B cell (primary cell): ENCODE results near the gene LCN15. TPM values are rescaled to one million over a fixed set of nuclear protein-coding genes. Genes with fewer than 3 reads are reported as not detected.

Source experiments
- ATAC-seq: fragments of 200-7000 bp; cut with Tn5 transposase; one replicate; pipeline ENCODE4 v1.10.0; 2021; ENCODE audit warnings: low read depth, mild to moderate bottlenecking, moderate number of reproducible peaks, moderate library complexity
- CTCF ChIA-PET: fragments of 350-600 bp; sonication (Branson Sonifier 250); formaldehyde crosslinking; loops from one replicate; lab custom pipeline; 2021; ENCODE audit warnings: antibody characterized with exemption, inconsistent platforms; lab: Charles Lee
- POLR2A ChIA-PET: fragments of 350-600 bp; sonication (Branson Sonifier 250); formaldehyde crosslinking; loops from one replicate; lab custom pipeline; 2021; ENCODE audit warnings: antibody characterized with exemption; lab: Charles Lee
- DNase-seq: peaks from one replicate; pipeline ENCODE4 v3.0.0; 2013
- H2AFZ ChIP-seq: 2 replicates; pipeline ENCODE4 v1.6.1; 2012; ENCODE audit warnings: mild to moderate bottlenecking, low read depth, low read length; ENCODE audit not compliant: insufficient read depth, poor library complexity, severe bottlenecking
- H3K27ac ChIP-seq, 2 donors: 1 replicate in 1 of 2; 2 replicates in 1 of 2; pipeline ENCODE4 v1.5.1; 2012 to 2013; ENCODE audit warnings: low read length in 2 of 2, mild to moderate bottlenecking in 2 of 2, moderate library complexity in 1 of 2
- H3K27me3 ChIP-seq, 4 experiments: fragments of 200-600 bp in 1 of 4; sonication (generic) in 1 of 4; replicated peaks in 1 of 4; 1 replicate in 2 of 4; 2 replicates in 2 of 4; pipeline versions ENCODE4 v1.6.1 to v1.7.0; 2013 to 2016; ENCODE audit warnings: low read length in 3 of 4, mild to moderate bottlenecking in 2 of 4, mixed read lengths in 1 of 4, moderate library complexity in 1 of 4; ENCODE audit not compliant: insufficient read depth in 4 of 4, control insufficient read depth in 3 of 4; ENCODE audit errors: control extremely low read depth in 1 of 4
- H3K36me3 ChIP-seq, 2 experiments: replicated peaks in 1 of 2; 1 replicate in 1 of 2; 2 replicates in 1 of 2; pipeline versions ENCODE4 v1.6.1 to v1.7.1; 2013; ENCODE audit warnings: low read length in 1 of 2; ENCODE audit not compliant: insufficient read depth in 2 of 2, control insufficient read depth in 1 of 2; ENCODE audit errors: control extremely low read depth in 1 of 2, extremely low read depth in 1 of 2
- H3K4me1 ChIP-seq, 2 donors: fragments of 200-600 bp in 1 of 2; sonication (generic) in 1 of 2; 1 replicate in 1 of 2; 2 replicates in 1 of 2; pipeline versions ENCODE4 v1.5.1 to v1.6.1; 2013 to 2017; ENCODE audit warnings: low read length in 2 of 2; ENCODE audit not compliant: control insufficient read depth in 2 of 2, insufficient read depth in 2 of 2
- H3K4me2 ChIP-seq: replicated peaks from 2 replicates; pipeline ENCODE3; 2012; ENCODE audit warnings: mild to moderate bottlenecking, low read depth, low read length; ENCODE audit not compliant: poor library complexity, severe bottlenecking
- H3K4me3 ChIP-seq, 5 experiments: fragments of 200-600 bp in 1 of 5; sonication (generic) in 1 of 5; 1 replicate in 3 of 5; 2 replicates in 2 of 5; pipeline versions ENCODE4 v1.5.1 to v1.7.0; 2011 to 2016; ENCODE audit warnings: low read length in 4 of 5, mild to moderate bottlenecking in 4 of 5, low read depth in 2 of 5, control low read depth in 1 of 5, moderate library complexity in 1 of 5; ENCODE audit not compliant: insufficient read depth in 1 of 5; ENCODE audit errors: control extremely low read depth in 1 of 5, extremely low read depth in 1 of 5
- H3K79me2 ChIP-seq: fragments of 200-600 bp; sonication (generic); one replicate; pipeline ENCODE4 v1.6.0; 2016; ENCODE audit warnings: low read length; ENCODE audit not compliant: control insufficient read depth, insufficient read depth
- H3K9ac ChIP-seq: fragments of 200-600 bp; sonication (generic); 2 replicates; pipeline ENCODE4 v1.6.1; 2017; ENCODE audit warnings: mild to moderate bottlenecking, low read length, moderate library complexity
- H3K9me3 ChIP-seq, 3 donors: one replicate each; pipeline versions ENCODE4 v1.6.1 to v1.7.1; 2013; ENCODE audit warnings: low read length in 2 of 3; ENCODE audit not compliant: control insufficient read depth in 2 of 3, insufficient read depth in 1 of 3; ENCODE audit errors: control extremely low read depth in 1 of 3
- H4K20me1 ChIP-seq: 2 replicates; pipeline ENCODE4 v1.6.0; 2012; ENCODE audit warnings: mild to moderate bottlenecking, low read length; ENCODE audit not compliant: insufficient read depth, control insufficient read depth, poor library complexity, severe bottlenecking
- H3K27ac Mint-ChIP-seq: one replicate; pipeline ENCODE4 v1.8.0; 2021; ENCODE audit warnings: mixed read lengths
- H3K27me3 Mint-ChIP-seq: one replicate; pipeline ENCODE4 v1.8.0; 2021; ENCODE audit warnings: mixed read lengths
- H3K4me1 Mint-ChIP-seq: one replicate; pipeline ENCODE4 v1.8.0; 2021; ENCODE audit warnings: mixed read lengths
- H3K4me3 Mint-ChIP-seq: one replicate; pipeline ENCODE4 v1.8.0; 2021; ENCODE audit warnings: mixed read lengths
- H3K9me3 Mint-ChIP-seq: one replicate; pipeline ENCODE4 v1.8.0; 2022; ENCODE audit warnings: mixed read lengths; ENCODE audit not compliant: insufficient read depth
- CTCF ChIP-seq: fragments of 200-600 bp; IDR thresholded peaks from one replicate; pipeline ENCODE4 v1.8.0; 2022; ENCODE audit warnings: antibody characterized with exemption, mild to moderate bottlenecking
- EZH2 ChIP-seq: IDR thresholded peaks from 2 replicates; pipeline ENCODE4 v1.6.1; 2012; ENCODE audit warnings: borderline replicate concordance, low read depth, mild to moderate bottlenecking, moderate library complexity, low read length; ENCODE audit not compliant: insufficient read depth, poor library complexity, severe bottlenecking
- WGBS: methylation state at CpG from one replicate; pipeline ENCODE4 v1.1.5; 2013; ENCODE audit warnings: missing lambda C conversion rate; ENCODE audit not compliant: insufficient coverage; 5-methylcytosine and 5-hydroxymethylcytosine counted together
- intact Hi-C: fragments of 100-400 bp; cut with micrococcal nuclease; formaldehyde crosslinking; loops from one replicate; pipeline ENCODE4 v1.10.0; 2022
- polyA plus RNA-seq: library from polyadenylated mRNA; depleted of rRNA; stranded (reverse); fragments of >200 nt; gene quantifications from 2 replicates; pipeline ENCODE4 v1.2.3, GENCODE V29; 2012
- total RNA-seq, 2 donors: library from RNA; stranded (reverse); fragments of 120-200 nt in 1 of 2; gene quantifications; 1 replicate in 1 of 2; 2 replicates in 1 of 2; pipeline versions ENCODE4 v1.2.3 to v1.2.4, GENCODE V29; 2013 to 2022

Gene LCN15
- total and polyA plus RNA-seq, 2 donors (not counting 1 experiment from before 2014, with no cell fraction given), result not detected

GRCh38 chr9:136806631-136807201 is 42.4 kb upstream of the LCN15 start:
- Histone ChIP-seq H3K27ac (peak overlapping the region; percentile 84), H3K79me2 (peaks cover 39% of the 10 kb centered on the region), H3K4me3 (peak overlapping the region; percentile 2 to 97 (median 76)), H3K4me1 (peaks cover 19 to 21% of the 10 kb centered on the region in 2 donors), H3K4me2 (peak overlapping the region; percentile 86), H3K36me3 (peaks cover 0 to 6% of the 10 kb centered on the region in 2 experiments), H3K27me3 (peaks cover 0 to 4% (median 2%) of the 10 kb centered on the region in 4 experiments), H3K9ac (peak overlapping the region; percentile 72), H3K9me3 (no peaks in the 10 kb centered on the region), H4K20me1 (peaks cover 29% of the 10 kb centered on the region), H2AFZ (peak overlapping the region; percentile 93)
- ATAC-seq, result no peak
- Mint-ChIP-seq H3K4me3 (peak overlapping the region; percentile 89), H3K4me1 (peaks cover 35% of the 10 kb centered on the region), H3K9me3 (no peaks in the 10 kb centered on the region), H3K27ac (peak overlapping the region; percentile 95), H3K27me3 (no peaks in the 10 kb centered on the region)
- intact Hi-C loops, result loop anchor here (1.0 to 2.0 kb wide), 2 partner anchors 15 to 36 kb away; partner anchors contain the start of genes AJM1 and TMEM141
- POLR2A ChIA-PET, result interaction anchor here (0.5 to 1.3 kb wide), 7 partner anchors 16 to 574 kb away, joined by 3 to 5 read pairs (median 4); partner anchors contain the start of genes AJM1, CLIC3, LCN8 and PAXX
- TF ChIP-seq EZH2 (no peak), CTCF (no peak)
- 91% methylated on average over 25 of the region's 25 CpGs for WGBS
- CTCF ChIA-PET, result interaction anchor here (0.5 to 3.7 kb wide), 13 partner anchors 14 to 394 kb away, joined by 3 to 15 read pairs (median 3); partner anchors contain the start of genes AJM1, TMEM141 and TPRN
- DNase-seq, result no peak

- peak overlapping the region; percentile 95 for H3K27ac Mint-ChIP-seq
- CTCF ChIA-PET, result interaction anchor here (0.5 to 3.7 kb wide), 9 partner anchors 13 to 230 kb away, joined by 3 to 15 read pairs (median 5); partner anchors contain the start of genes AJM1 and TMEM141
- Histone ChIP-seq H4K20me1 (peaks cover 29% of the 10 kb centered on the region), H3K27ac (no peak overlapping the region), H3K36me3 (peaks cover 0 to 6% of the 10 kb centered on the region in 2 experiments), H3K79me2 (peaks cover 36% of the 10 kb centered on the region), H3K4me3 (no peak overlapping the region), H2AFZ (no peak overlapping the region), H3K9me3 (no peaks in the 10 kb centered on the region), H3K9ac (no peak overlapping the region), H3K4me1 (peaks cover 19 to 27% of the 10 kb centered on the region in 2 donors), H3K4me2 (peak overlapping the region; percentile 86), H3K27me3 (peaks cover 0 to 4% (median 2%) of the 10 kb centered on the region in 4 experiments)
- POLR2A ChIA-PET, result interaction anchor here (0.5 to 0.6 kb wide), 2 partner anchors 89 to 573 kb away, joined by 3 to 5 read pairs; no protein-coding TSS in a partner anchor
- TF ChIP-seq CTCF (no peak), EZH2 (no peak)
- no peaks in the 10 kb centered on the region for H3K27me3 Mint-ChIP-seq
- intact Hi-C loops, result loop anchor here (2.0 kb wide), 1 partner anchor 37 kb away; the partner anchor contains the start of gene AJM1
- no peaks in the 10 kb centered on the region for H3K9me3 Mint-ChIP-seq
- peaks cover 38% of the 10 kb centered on the region for H3K4me1 Mint-ChIP-seq
- ATAC-seq (no peak), DNase-seq (no peak)
- 98% methylated on average over 10 of the region's 10 CpGs for WGBS
- H3K4me3 Mint-ChIP-seq, result peak overlapping the region; percentile 89
Measured at GRCh38 chr9:136806067-136806466, 41.7 kb upstream of the LCN15 start.
